ENCODE results near the gene TULP3.

GRCh38 chr12:2977776-2978175 lies 87.1 kb downstream of the TULP3 start:
- TF ChIP-seq CTCF (IDR thresholded peaks at IDR 0.05; ENCODE audit: poor library complexity): no peak
- TF ChIP-seq EZH2phosphoT487 (IDR thresholded peaks at IDR 0.05; ENCODE audit: low read depth, severe bottlenecking, unreplicated experiment): no peak

Measured in hepatocyte (in vitro differentiated cells).